Esophagus mucosa (tissue), 1 donor: ENCODE measurements around the gene FBXW8. TPM values are rescaled to one million over a fixed set of nuclear protein-coding genes. Genes with fewer than 3 reads are reported as not detected.
A peak's percentile ranks its signal among the peaks of the same experiment; 100 is the strongest.

Source experiments
- ATAC-seq: fragments of 200-7000 bp; cut with Tn5 transposase; one replicate; pipeline ENCODE4 v1.9.1; 2020
- total RNA-seq: library from RNA; stranded (reverse); gene quantifications from one replicate; pipeline ENCODE4 v1.2.4, GENCODE V29; 2023
- donor health status: DM: yes; HTN: yes; CAD: no.

Gene FBXW8
- total RNA-seq, 1 donor from 2014 or later: 8.0 TPM

DNA sequence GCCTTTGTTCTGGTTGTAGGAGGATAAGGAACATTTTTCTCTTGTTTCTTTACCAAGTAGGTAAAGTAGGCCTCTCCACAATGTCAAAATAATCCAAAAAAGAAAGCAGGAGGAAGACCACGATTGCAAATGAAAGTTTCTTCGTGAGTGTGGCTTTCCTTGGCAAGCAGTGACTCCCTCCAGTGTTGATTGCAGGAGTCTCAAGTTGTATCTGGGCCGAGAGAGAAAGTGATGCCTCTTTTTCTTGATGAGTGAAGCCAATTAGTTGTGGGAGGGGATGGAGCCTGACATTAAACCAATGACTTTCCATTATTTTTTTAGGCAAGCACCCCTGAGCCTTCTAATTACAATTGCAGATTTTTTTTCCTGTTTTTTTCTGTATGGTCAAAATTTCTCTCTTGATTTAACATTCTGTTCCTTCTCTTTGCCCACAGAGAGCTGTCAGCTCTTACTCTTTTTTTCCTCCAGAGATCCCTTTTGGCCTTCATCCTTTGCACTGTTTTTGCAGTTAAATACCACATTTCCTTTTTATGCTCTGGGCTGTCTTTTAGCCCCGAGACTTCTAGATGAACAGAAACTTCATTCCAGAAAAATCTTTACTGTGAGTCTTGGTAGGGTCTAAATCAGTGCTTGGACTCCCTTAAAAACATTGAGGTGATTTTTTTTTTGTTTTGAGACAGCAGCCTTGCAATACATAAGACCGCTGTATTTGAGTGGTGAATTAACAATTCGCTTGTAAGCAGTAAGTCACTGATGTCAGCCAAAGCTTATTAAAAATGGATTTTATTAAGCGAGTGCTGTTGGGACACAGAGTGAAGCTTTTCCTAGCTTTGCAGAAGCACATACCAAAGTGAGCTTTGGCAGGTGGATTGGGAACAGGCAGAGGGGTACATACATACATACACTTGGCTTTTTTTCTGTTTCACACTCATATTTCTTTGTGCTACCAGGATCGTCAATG, 15.8 kb downstream of the FBXW8 start:
- ATAC-seq: no peak

DNA sequence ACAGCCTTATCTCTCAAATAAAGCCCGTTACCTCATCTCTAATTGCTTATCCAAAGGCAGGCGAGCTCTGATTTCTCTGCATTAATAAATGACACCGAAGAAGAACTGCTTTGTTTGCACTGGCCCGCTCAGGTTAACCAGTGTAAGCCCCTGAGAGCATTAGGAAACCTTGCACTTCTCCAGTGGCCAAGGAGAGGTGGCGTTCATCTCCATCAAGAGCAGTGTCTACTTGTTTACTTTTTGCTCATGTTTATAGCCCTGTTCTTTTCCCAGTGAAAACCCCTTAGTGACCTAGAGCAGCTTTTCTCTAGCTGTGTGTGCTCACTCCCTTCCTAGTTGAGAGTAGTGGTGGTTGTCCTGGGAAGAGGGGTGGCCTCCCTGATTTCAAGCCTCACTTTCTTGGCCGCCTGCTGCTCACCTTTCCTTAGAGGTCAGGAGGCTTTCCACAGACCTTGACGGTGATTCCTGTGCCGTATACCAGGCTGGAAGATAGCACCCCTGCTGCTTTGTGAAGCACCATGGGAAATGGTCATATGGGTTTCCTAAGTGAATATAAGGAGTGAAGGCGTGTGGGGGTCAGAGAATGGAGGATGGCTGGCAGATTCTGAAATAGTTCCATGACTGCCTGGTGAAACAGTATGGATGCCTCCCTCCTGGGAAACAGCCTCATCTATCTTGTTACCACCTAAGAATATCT, 16.6 kb downstream of the FBXW8 start:
- no peak for ATAC-seq

DNA sequence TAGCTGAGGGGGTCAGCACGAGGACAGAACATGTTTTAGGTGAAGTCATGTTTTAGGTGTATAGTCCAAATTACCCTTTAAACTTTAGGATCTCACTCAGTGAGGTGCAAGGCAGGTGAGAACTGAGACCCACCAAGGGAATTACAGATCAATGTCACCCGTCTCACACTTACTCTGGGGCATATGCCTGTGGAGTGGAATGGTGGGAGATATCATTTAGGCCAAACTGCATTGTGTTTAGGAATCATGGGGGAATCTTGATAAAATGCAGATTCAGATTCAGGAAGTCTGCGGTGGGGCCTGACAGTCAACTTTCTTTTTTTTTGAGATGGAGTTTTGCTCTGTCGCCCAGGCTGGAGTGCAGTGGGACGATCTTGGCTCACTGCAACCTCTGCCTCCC, 17.8 kb downstream of the FBXW8 start:
- no peak for ATAC-seq

DNA sequence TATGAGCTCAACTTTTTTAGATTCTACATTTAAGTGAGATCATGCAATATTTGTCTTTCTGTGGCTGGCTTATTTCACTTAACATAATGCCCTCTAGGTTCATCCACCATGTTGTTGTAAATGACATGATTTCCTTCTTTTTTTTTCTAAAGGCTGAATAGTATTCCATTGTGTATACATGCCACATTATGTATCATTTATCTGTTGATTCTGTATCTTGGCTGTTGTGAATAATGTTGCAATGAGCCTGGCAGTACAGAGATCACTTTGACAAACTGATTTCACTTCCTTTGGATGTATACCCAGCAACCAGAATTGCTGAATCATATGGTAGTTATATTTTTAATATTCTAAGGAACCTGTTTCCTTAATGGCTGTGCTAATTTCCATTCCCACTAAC, 19.1 kb downstream of the FBXW8 start:
- no peak for ATAC-seq

DNA sequence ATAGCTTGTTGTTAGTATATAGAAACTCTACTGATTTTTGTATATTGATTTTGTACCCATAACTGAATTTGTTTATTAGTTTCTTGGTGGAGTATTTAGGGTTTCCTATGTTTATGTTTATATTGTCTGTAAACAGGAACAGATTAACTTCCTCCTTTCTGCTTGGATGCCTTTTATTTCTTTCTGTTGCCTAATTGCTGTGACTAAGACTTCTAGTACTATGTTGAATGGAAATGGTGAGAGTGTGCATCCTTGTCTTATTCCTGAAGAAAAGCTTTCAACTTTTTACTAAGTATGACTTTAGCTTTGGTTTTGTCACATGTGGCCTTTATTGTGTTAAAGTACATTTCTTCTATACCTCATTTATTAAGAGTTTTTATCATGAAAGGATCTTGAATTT, 20.9 kb downstream of the FBXW8 start:
- no peak for ATAC-seq

DNA sequence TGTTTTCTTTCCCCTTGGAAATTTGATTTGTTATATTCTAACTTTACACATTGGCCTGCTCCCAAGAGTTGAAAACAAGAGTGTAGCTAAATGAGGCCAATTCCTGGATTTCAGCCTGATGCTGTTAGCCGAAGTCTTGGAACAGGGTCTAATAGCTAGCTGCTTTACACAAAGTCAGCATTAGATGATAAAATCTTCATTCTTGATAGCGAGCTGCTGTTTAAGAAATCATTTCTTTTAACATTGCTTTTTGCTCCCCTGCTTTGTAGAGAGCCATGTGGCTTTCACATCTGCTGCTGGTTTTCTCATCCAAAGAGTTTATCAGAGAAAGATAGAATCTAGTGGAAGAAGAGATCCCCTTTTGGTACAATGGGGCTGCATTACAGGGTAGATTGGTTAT, 22.3 kb downstream of the FBXW8 start:
- no peak for ATAC-seq

DNA sequence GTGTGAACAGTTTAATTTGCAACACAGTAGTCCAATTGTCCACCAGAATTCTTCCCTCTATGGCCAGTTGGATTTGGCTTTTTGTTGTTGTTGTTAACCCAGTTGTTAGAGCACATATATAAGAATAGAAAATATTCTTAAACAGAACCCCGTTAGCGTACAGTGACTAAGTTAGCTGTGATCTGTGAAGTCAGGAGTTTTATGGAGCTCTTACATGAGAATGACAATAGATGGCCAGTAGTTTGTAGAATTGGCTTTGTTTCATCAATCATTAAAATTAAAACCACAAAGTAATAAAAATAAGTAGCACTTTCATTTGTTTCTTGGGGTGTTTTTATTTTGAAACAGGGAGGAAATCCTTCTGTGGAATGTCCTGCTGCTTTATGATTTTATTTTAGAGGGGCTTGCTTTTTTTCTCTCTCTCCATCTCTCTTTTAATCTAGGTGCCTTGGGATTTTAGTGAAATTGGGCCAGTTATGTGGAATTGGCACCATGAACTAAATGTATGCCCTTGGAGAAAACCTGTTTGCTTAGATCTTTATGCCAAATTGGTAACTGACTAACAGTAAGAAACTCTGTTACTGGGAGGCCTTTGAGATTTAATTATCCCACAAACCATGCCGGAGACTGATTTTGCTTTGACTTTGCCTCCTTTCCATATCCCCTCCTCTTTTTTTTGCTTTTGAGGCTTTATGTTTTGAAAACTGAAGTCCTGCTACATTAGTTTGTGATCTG, 22.9 kb downstream of the FBXW8 start:
- no peak for ATAC-seq

DNA sequence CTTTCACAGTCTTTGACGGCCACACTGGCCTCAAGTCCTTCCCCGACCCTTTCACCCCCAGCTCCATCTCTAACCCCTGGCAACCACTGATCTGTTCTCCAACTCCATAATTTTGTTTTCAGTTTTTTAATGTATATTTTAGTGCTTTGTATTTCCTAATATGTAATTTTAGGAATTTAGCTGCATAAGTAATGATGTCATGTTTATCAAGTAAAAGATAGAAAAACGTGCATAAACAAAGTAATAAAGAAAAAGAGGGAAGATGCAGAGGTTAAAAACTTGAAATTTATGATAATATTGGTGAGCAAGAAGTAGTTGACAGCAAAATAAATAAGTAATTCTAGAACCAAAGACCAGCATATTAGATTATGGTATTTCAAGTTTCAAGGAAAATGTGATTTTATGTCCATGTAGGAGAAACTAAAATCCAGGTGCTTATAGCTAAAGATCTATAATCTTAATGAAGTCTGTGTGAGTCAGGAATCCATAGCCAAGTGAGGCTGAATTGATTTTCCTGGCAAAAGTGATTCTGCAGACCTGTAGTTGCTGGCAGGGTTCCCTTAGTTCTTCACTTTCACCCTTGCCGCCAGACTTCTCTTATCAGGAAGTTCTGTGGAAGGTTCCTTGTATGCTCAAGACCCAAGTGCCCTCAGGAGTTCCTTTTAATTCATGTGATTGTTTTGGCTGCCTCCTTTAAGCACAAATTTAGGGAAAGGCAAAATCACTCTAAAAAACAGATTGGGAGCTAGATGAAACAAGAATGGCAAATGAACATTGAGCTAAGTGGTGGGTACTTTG, 24.4 kb downstream of the FBXW8 start:
- ATAC-seq: no peak

DNA sequence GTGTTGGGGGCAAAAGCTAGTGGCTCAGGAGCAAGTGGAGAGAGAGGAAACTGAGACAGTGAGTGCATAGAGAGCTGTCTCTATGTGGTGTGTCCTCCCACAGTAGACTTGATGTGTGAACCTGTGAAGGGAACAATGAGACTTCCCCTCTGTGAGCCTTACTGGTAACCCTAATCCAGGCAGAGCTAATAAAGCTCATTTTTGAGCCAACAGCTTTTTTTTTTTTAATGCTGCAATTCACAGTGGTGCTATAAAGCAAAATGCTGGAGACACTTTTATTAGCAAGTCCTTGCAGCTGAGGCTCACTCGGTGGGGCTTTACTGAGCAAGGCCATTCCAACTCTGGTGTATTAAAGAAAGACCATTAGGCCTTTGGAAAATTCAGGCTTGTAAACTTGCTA, 26.9 kb downstream of the FBXW8 start:
- ATAC-seq: no peak

DNA sequence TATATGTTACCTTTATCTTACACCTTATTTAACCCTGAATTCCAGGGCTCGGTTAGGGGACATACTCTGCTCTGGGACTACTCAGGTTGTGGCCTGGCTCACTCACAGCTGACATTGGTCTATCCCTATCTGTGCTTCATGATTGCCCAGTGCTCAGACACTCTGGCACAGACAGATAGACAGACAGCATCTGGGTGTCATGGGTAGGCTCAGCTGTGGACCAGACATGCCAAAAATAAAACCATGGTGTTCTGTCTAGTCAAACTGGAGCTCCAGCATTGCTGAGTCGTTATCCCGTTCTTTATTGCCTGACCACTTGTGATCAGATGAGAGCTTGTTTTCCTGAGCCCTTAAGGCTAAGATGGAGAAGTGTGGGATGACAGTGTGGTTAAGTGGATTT, 29.0 kb downstream of the FBXW8 start:
- ATAC-seq: no peak

DNA sequence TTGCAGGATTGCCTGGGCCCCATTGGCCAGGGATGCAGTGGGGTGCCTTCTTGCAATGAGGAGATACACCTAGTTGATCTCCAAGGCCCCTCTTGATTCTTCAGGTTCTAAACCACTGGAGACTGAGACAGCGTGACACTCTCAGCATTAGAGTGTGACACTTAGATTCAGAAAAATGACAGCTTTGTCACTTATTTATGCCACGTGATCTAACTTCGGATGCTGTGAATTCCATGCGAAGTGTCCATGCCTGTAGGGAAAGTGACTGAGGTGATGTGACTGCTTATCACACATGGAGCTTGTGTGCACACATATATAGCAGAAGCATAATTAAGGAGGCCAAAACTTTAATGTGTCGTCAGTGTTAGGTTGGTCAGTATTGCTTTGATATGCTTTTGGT, 30.4 kb downstream of the FBXW8 start:
- no peak for ATAC-seq

DNA sequence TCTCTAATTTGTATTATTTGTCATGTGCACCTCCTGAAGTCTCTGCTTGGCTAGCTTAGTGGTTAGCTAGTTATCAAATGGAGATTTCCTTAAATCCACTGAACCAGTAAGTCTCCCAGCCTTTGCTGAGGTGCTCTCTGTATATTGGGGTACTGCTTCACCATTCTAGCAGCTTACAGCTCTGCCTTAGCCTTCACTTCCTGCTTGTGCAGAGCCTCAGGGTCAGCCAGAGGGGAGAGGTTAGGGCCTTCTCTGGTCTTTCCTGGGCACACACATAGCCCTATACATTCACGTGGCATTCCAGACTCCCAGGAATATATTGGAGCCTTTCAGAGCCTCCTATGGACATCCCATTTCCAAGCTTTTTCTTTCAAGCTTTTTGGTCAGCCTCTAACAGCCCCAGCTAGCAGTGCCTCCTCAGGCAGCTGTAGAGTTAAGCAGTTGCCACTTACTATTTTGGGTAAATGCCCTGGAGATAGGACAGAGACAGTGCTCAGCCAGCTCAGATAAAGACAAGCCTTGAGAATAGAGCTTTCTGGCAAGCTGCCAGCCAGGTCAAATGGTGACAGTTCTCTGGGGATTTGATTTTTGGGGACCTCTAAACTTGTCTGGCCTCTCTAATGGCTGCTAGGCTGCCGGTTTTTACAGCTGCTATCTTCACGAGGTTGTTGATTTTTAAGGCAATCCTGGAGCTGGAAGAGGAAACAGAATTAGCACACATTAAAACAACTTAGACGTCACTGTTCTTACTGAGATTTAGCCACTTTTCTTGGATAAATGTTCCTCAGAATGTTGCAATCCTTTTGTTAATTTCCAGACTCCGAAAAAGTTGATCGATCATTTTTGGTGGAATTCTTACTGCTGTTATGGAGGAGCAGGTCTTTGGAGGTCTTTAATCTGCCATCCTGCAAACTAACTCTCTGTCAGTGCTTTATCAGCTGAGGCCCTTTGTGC, 32.9 kb downstream of the FBXW8 start:
- ATAC-seq: no peak

DNA sequence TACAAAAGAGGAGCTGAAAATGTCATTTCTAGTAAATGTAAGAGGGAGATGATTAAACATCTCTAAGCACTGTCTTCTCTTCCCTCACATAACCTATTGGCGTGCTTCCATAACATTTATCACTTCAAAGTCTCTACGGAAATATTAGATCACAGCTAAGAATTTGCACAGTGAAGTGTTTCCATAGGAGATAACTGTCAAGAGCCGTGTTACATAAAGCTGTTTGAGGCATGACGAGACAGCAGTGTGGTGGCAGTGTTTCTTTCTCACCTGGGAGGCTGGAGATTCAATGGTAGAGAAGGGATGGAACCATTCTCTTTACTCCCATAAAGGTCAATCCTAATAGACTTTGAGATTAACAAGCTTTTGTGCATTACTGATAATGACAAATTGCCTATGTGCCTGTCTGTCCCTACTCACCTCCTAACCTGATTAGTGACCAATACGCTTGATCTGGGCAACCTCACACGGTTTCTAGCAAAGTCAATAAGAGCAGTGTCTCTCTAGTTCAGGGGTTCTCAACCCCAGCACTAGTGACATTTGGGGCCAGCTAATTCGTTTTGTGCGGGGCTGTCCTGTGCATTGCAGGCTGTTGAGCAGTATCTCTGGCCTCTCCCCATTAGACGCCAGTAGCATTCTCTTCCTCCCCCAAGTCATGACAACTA, 35.3 kb downstream of the FBXW8 start:
- no peak for ATAC-seq

DNA sequence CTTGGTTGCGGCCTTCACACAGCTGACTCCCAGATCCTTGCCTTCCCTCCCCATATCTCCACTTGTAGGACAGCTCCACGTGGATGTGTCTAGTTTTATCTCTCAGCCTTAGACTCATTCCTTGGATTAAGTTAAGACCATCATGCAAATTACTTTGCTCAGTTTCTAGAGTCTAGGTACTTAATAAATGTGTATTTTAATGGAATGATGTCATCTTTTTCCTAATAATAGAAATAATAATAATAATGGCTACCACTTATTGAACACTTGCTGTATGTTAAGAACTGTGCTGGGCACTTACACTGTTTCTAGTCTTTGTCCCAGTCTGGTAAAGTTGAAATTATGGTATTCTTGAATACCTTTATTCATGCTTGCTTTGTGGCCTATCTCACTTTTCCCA, 37.5 kb downstream of the FBXW8 start:
- ATAC-seq: no peak

DNA sequence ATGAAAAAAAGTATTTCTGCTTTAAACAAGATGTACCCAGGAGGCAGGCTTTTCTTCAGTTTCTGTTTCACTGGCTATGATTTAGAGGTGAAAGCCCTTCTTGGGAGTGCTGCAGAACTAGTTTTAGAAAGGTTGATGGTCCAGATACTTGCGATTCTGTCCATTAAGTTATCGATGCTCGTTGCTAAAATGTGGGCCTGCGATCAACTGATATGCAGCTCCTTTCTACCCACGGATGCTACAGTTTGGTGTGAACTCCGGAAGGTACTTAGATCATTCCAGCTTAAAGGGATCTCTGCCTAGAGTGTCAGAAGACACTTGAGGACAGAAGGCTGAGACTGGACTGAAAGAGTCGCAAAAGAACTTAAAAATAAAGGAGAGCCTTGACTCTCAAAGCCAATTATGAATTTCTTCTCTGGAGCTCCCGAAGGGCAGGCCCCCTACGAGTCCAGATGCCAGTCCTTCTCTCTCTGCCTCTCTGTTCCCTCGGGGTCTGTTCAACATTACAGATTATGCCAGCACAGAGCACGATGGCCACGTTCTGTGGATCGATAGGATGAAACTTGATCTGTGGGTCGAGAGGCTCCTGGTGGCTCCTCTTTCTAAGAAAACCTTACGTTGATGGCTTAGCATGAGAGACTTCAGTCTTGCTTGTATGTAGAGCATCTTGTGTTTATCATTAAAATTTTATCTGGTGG, 40.0 kb downstream of the FBXW8 start:
- no peak for ATAC-seq

DNA sequence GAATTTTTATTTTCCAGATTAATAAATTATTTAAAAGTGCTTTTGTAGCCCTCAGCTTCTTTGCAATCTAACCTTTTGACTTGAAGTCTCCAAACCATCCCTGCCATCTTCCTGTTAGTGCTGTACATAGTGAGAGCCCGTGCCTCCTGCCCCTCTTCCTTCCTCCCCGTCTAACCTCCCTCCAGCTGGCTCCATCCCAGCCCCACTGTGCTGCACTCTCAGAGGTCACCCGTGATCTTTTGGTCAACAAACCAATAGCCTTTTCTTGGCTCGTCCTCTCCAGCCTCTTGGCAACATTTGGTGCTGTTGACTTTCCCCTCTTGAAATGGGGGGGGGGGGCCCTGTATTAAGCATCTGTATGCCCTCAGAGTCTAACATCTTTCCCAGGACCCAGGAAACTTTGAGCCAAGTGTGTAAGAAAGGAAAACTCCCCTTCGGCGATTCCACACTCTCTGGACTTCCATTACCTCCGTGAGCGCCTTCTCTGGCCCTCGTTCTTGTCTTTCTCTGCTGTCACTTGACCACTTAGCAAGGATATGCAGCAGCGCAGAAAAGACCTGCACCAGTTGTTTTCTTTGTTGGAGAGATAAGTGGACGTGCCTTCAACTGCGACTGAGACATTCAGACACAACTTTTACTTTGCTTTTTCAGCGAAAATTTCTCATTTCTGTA, 44.1 kb downstream of the FBXW8 start:
- ATAC-seq: no peak

DNA sequence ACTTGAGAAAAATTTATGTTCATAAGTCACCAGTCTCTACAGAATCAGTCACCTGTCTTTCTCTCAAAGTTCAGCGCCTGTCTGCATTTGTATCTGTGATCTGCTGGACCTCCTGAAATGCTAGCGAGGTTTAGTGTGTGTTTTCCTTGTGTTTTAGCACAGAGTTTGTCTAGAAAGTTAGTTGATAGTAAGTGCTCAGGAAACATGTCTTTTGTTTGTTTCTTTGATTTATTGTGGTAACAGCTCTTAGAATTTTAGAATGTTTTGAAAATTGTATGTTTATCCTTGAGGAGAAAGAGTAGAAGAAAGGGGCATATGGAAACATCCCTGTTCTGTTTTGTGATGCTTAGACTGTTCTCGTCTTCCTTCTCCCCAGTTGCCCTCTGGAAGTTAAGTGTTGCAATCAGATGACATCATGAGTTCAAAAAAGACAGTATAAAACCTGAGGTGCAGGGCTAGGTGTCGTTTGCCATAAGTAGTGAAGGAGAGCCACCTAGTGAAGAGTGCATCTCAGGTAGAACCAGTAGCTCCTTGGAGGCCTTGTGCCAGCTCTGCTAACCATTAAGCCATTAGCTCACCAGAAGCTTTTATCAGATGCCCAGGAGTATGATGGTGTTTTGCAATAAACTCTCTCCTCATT, 44.8 kb downstream of the FBXW8 start:
- ATAC-seq: peak; percentile 99

DNA sequence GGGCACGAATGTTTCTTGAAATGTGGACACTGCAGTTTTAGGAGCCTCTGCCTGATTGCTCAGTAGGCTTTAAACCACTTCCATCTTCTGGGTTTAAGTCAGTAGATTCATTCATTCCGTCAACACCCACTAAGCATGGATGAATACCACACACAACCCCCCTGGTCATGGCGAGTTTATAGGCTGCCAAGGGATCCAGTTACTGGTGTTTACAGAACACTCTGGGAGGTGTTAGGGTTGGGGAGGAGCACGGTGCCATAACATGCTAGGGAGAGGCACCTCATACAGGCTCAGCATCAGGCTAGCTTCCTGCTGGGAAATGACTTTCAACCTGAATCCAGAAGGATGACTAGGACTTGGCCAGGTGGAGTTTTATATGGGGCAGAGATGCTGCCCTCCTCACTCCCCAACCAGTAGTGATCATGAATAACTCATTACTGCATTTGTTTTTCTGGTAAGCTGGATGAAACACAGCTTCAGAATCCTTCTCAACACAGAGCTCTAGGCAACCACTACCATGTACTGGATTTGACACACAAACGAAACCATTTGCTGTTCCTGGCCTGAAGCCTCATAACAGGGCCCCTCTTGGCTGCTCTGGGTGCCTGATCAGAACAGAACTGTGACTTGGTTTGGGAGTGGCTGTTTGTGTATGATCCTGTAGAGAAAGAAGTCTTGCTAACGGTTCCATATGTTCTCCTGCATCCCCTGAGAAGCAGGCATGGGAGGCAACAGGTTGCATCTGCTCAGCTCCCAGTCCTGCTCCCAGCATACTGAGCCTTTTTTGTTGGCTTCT, 47.9 kb downstream of the FBXW8 start:
- ATAC-seq: no peak
